HG03095 (cell line): ENCODE data around the gene RIC1.
"Not testable (repeated sequence)": the region's sequence is repeated elsewhere in the genome, so short reads cannot be mapped to it uniquely, and the experiment has no call there.

ENCODE experiments used
- ATAC-seq: cut with Tn5 transposase; IDR thresholded peaks from one replicate; pipeline ENCODE4 v1.9.1; 2021; ENCODE audit warnings: moderate library complexity; ENCODE audit not compliant: unreplicated experiment

Gene RIC1

GRCh38 chr9:5783982-5784381 is 155.1 kb downstream of the RIC1 start:
- no peak for ATAC-seq

DNA sequence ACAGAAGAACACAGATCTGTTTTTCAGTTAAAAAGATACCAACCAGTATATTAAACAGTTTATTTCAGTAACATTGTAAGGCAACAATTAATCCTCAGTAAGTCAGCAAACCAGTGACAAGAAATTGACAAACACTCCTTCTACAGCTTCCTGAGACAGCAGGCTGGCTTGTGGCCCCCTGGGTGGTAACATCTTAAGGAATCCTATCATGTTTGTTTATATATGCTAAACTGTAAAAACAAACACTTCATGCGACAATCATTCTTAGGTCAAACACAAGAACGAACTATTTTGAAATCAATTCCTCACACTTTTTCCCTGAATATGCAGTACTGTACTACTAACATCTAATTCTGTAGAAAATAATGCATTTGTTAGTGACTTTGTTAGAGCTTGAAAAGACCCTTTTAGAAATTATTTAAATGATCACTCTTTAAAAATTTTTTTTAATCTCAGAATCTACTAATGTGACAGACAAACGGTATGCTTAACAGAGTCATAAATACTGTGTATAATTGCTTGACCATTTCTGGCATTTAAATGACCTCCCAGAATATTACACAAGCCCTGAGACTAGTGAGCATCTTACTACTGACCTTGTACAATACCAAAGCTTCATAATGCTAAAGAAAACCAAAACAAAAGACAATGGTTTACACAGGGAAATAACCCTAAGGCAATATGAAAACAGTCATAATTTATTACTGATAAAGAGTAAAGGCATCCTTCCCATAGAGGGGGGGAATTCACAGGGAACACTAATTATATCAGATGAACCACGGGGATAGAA is 155.8 kb downstream of the RIC1 start:
- no peak for ATAC-seq

DNA sequence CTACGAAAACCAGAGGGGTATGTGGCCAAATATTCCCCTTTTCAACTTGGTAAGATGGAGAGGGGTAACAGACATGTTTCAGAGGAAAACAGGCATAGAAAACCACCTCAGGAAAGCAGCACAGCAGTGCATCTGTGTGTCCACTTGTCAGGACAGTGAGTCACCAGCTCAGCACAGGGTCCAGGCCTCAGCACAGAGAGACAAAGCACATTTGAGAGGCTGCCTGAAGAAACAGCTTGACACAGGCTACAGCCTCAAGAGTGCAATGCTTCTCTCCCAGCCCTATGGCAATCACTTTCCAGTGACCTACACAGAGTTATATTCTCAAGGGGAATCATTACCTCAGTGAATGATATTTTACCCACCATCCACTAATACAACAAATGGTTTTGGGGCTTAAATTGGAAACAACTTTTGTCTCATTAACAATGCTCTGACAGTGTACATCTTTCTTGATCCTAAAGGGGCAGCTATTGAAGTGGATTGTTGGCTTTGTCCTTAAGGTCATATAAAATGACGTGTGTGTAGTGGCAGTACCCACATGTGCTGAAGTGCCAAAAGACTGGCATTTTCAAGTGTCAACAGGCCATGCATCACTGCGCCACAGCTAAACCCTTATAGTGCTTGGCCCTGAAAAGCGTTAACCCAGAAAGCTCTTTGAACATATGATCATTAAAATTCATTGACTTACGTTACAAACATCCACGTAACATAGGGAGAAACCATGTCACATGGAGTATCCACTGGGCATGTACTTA is 157.6 kb downstream of the RIC1 start:
- ATAC-seq: no peak

DNA sequence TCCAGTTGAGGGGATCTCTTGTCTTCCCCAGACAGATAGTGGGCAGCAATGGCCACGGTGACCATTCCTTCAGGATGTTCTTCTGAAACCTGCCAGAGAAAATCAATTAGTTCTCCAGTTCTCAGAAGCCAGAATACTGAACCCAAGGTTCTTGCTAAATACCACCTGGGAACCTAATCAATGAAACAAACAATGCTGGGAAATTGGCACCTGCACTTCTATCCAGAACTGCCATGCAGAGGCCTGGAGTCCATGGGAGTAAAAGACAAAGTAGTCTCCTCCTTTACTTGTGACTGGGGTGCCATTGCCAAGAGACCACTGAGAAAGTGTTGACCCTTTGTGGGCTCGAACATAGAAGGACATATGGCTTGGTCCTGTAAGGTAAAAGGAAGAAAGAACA is 158.3 kb downstream of the RIC1 start:
- ATAC-seq: no peak

DNA sequence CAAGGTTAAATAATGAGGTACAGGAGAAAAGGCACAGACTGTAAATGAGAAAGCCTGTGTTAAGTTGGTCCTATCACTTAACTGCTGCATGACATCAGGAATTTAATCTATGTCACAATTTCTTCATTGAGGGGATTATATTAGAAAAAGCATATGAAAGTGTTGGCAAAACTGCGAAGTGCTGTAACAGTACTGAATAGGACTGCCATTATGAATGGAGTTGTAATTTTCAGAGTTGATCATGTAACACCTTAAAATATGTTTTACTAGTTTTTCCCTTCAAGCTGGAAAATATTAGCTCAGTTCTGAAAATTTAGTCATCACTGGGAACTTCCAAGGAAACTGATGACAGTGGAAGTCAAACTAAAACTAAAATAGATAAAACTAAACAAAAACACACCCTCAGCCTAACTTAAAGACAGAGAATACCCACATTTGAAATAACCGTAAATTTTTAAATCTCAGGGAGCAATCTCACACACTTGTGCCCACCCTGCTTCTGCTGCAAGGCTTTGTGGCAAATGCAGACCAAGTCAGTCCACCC is 158.9 kb downstream of the RIC1 start:
- no peak for ATAC-seq

- ATAC-seq: no peak
These were observed 160.6 kb downstream of the RIC1 start for GRCh38 chr9:5789489-5789888.

GRCh38 chr9:5790923-5791322 is 162.0 kb downstream of the RIC1 start:
- ATAC-seq: no peak

- ATAC-seq: no peak
These were observed 163.0 kb downstream of the RIC1 start for GRCh38 chr9:5791870-5792269.

DNA sequence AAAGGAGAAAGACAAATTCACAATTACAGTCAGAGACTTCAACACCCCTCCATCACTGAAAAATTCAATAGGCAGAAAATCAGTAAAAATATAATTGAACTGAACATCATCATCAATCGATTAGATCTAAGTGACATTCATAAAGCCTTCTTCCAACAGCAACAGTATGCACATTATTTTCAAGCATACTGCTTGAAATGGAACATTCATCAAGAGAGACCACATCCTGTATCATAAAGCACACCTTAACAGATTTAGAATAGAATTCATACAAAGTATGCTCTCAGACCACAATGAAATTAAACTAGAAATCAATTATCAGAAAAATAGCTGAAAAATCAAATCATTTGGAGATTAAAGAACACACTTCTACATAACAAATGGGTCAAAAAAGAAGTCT is 164.9 kb downstream of the RIC1 start:
- ATAC-seq: no peak

DNA sequence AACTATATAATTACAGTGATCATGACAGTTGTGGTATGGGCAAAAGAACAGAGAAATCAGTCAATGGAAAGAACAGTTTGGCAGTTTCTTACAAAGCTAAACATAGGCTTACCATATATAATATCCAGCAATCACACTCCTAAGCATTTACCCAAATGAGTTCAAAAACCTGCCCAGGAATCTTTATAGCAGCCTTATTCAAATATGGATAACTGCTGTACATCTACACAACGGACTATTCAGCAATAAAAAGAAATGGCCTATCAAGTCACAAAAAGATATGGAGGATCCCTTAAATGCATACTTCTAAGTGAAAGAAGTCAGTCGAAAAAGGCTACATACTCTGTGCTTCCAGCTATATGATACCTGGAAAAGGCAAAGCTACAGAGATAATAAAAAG is 167.4 kb downstream of the RIC1 start:
- no peak for ATAC-seq

DNA sequence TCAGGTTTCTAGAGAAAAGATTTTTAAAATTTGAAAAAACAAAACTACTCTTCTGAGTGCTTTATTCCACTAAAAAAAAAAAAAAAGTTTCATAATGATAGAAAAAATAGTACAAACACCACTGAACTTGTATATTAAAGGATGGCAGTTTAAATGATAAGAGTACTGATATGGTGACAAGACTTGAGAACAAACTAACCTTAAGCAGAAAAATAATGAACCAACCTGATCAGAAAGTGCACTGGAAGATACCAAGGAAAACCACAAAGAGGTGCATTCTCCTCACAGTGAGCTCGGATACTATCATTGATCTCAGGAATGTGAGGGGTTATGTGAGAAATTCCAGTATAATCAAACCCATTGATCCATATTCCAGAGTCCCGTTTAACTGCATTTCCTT is 169.7 kb downstream of the RIC1 start:
- ATAC-seq: no peak

- no peak for ATAC-seq
These were observed 170.4 kb downstream of the RIC1 start for GRCh38 chr9:5799314-5799713.

- not testable (repeated sequence) for ATAC-seq
These were observed 171.5 kb downstream of the RIC1 start for GRCh38 chr9:5800378-5800777.

GRCh38 chr9:5800969-5801738 is 172.2 kb downstream of the RIC1 start:
- no peak for ATAC-seq

DNA sequence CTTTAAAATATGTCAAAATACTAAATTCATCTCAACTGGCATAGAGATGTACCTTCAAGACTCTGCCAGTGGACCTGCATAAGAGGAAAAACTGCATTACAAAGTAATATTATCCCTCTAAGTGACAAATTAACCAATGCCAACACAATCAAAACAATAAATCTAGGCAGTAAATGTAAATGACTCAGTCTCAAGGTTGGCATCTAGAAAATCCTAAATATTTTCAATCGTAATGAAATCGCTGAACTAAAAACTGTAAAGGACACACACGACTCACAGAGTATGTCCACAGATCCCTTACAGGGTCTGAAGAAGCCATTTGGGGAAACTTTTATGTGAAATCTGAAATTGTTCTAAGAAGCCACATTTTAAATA is 172.8 kb downstream of the RIC1 start:
- no peak for ATAC-seq

DNA sequence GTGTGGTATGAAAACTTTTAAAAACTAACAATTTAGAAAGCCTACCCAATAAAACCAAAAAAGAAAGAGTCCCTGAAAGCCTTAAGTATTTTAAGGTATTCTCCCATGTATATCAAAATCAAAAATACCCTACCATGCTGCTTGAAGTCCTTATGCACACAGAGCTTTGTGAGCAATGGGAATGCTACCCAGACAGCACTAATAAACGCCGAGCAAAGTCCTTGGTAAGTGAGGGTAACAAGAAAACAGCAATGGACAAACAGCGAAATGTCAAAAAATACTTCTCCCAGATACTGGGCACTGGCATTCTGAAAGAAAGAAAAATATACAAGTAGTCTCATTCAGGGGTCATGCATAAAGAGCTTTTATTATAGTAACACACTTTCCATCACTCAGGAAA is 176.6 kb downstream of the RIC1 start:
- ATAC-seq: no peak

- no peak for ATAC-seq
These were observed 182.8 kb downstream of the RIC1 start for GRCh38 chr9:5811751-5812150.

DNA sequence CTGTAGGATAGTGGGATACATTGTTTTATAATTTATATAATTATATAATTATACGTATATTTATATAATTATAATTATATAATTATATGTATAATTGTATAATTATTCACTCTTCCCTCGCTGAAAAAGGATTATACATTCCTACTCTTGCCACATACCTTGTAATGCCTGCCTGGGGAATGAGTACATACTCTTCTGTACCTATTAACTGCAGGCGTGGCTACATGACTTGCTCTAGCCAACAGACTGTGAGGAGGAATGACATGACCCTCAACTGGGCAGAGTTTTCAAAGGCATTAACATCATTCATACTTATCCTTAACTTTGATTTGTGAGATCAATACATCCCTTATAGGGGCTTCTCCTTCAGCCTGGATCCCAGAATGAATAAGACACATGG is 184.9 kb downstream of the RIC1 start:
- no peak for ATAC-seq

DNA sequence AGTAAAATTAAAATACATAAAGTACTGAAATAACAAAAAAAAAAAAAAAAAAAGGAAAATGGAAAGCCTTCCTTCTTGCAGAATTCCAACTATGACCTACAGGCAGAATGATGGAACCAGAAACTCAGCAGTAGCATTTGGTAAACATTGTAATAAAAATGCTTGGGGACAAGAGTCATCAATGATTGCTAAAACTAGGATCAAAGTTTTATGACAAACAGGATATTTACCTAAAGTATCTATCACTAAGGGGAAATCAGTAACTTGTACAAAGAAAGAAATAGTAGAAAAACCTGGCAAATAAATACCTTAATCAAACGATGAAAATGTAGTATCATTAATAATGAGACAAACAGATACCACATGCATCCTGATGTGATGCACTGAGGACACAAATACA is 186.6 kb downstream of the RIC1 start:
- ATAC-seq: no peak

DNA sequence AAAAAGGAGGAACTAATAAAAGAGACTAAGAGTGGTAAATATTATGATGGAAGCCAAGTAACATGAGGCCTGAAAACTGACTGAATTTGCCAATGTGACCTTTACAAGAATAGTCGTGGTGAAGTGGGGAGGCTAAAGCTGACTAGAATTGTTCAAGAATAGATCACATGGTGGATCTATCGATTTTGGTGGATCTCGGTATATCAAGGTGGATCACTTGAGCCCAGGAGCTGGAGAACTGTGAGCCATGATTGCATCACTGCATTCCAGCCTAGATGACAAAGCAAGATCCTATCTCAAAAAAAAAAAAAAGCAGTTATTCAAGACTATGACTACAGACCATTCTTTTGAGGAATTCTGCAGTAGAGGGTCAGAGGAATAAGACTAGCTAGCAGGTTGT is 189.0 kb downstream of the RIC1 start:
- no peak for ATAC-seq

GRCh38 chr9:5818424-5819142 is 189.7 kb downstream of the RIC1 start:
- ATAC-seq: no peak
